HEK293T (cell line): Measurements from ENCODE around the gene RGP1.

Experiments used
- ARNT ChIP-seq: fragments of 450-650 bp; IDR thresholded peaks from 2 replicates; pipeline ENCODE4 v1.6.1; 2017; ENCODE audit warnings: mild to moderate bottlenecking
- BHLHE40 ChIP-seq: fragments of 450-650 bp; IDR thresholded peaks from 2 replicates; pipeline ENCODE4 v1.6.1; 2016; ENCODE audit warnings: mild to moderate bottlenecking, moderate library complexity, borderline replicate concordance
- ELF4 ChIP-seq: fragments of 450-650 bp; IDR thresholded peaks from 2 replicates; pipeline ENCODE4 v1.6.1; 2017; ENCODE audit warnings: antibody characterized with exemption
- FOXA1 ChIP-seq: fragments of 450-650 bp; IDR thresholded peaks from 2 replicates; pipeline ENCODE4 v1.6.1; 2016; ENCODE audit warnings: mild to moderate bottlenecking
- FOXK2 ChIP-seq: fragments of 450-650 bp; IDR thresholded peaks from 2 replicates; pipeline ENCODE4 v1.6.1; 2016; ENCODE audit warnings: mild to moderate bottlenecking
- FOXM1 ChIP-seq: fragments of 450-650 bp; IDR thresholded peaks from 2 replicates; pipeline ENCODE4 v1.6.1; 2017; ENCODE audit warnings: mild to moderate bottlenecking, borderline replicate concordance
- LEF1 ChIP-seq: fragments of 450-650 bp; IDR thresholded peaks from 2 replicates; pipeline ENCODE4 v1.6.1; 2017; ENCODE audit warnings: mild to moderate bottlenecking, borderline replicate concordance
- NFRKB ChIP-seq: fragments of 450-650 bp; IDR thresholded peaks from 2 replicates; pipeline ENCODE4 v1.6.1; 2016; ENCODE audit warnings: mild to moderate bottlenecking, moderate library complexity
- SP1 ChIP-seq: fragments of 450-650 bp; IDR thresholded peaks from 2 replicates; pipeline ENCODE4 v1.6.1; 2017
- SUZ12 ChIP-seq: fragments of 450-650 bp; IDR thresholded peaks from 2 replicates; pipeline ENCODE4 v1.6.1; 2016; ENCODE audit warnings: mild to moderate bottlenecking
- TARDBP ChIP-seq: fragments of 450-650 bp; IDR thresholded peaks from 2 replicates; pipeline ENCODE4 v1.6.1; 2016
- ZNF384 ChIP-seq: fragments of 450-650 bp; IDR thresholded peaks from 2 replicates; pipeline ENCODE4 v1.6.1; 2016

DNA sequence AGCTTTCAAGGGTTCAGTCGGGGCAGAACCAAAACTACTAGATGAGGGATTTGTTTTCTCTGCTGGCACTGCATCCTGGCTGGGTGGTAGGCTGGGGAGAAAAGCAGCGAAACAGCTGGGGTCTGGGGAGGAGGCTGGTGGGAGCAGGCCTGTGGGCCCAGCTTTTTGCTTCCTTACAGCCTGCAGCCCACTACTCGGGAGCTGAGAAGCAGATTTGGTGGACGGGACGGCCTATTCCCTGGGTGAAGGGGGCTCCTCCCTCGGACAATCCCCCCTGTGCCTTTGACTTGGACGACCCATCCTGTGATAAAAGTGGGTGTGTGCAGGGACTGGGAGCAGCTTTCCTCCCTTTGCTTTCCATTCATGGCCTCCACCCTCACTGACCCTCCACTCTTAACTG lies 51.4 kb downstream of the RGP1 start:
- TF ChIP-seq LEF1 (no peak), SP1 (no peak), FOXA1 (no peak), ZNF384 (no peak), BHLHE40 (no peak), FOXM1 (no peak), NFRKB (no peak), ARNT (no peak), SUZ12 (no peak), TARDBP (no peak), ELF4 (no peak), FOXK2 (no peak)
